ENCODE measurements around the gene REX1BD.

The REX1BD gene

GRCh38 chr19:18618236-18618635 is 29.6 kb downstream of the REX1BD start:
- no peak for DNase-seq

- no peak for DNase-seq
Measured at GRCh38 chr19:18620311-18620710, 31.7 kb downstream of the REX1BD start.

- no peak for DNase-seq
Measured at GRCh38 chr19:18620902-18621301, 32.3 kb downstream of the REX1BD start.

- no peak for DNase-seq
Measured at GRCh38 chr19:18626906-18627305, 38.3 kb downstream of the REX1BD start.

GRCh38 chr19:18629166-18630088 is 40.8 kb downstream of the REX1BD start:
- DNase-seq, result no peak

GRCh38 chr19:18633321-18633720 is 44.7 kb downstream of the REX1BD start:
- no peak for DNase-seq

- no peak for DNase-seq
Measured at GRCh38 chr19:18634612-18635297, 46.2 kb downstream of the REX1BD start.

- DNase-seq, result no peak
Measured at GRCh38 chr19:18635831-18636182, 47.2 kb downstream of the REX1BD start.

- peak; percentile 97 for DNase-seq
Measured at GRCh38 chr19:18636183-18636968, 47.8 kb downstream of the REX1BD start.

GRCh38 chr19:18636969-18637629 is 48.5 kb downstream of the REX1BD start, which contains the start of gene KLHL26:
Gene KLHL26, plus strand, starts transcription at chr19:18637028. Its CDS starts 27 bp downstream, at chr19:18637055.
- DNase-seq, result no peak

GRCh38 chr19:18637673-18638630 is 49.4 kb downstream of the REX1BD start:
- DNase-seq, result no peak

- DNase-seq, result no peak
Measured at GRCh38 chr19:18639706-18640243, 51.2 kb downstream of the REX1BD start.

Measured in femur (tissue), 1 donor.